Smooth muscle cell (in vitro differentiated cells): Measurements from ENCODE around the gene PITPNB. TPM values are rescaled to one million over a fixed set of nuclear protein-coding genes. Genes with fewer than 3 reads are reported as not detected.
A peak's percentile ranks its signal among the peaks of the same experiment; 100 is the strongest.

Experiments used
- DNase-seq: peaks from one replicate; lab custom pipeline; 2025; ENCODE audit not compliant: unreplicated experiment; lab: John Stamatoyannopoulos, UW
- H2AFZ ChIP-seq: fragments of 200-600 bp; sonication (generic); 2 replicates; pipeline ENCODE4 v1.6.0; 2016; ENCODE audit warnings: antibody characterized with exemption, low read depth, mild to moderate bottlenecking
- H3F3A ChIP-seq: fragments of 200-600 bp; sonication (generic); 2 replicates; pipeline ENCODE4 v1.6.0; 2017; ENCODE audit warnings: antibody characterized with exemption, low read depth
- H3K27ac ChIP-seq: fragments of 200-600 bp; sonication (generic); 2 replicates; pipeline ENCODE4 v1.5.1; 2016; ENCODE audit warnings: low read depth, mild to moderate bottlenecking
- H3K27me3 ChIP-seq: fragments of 200-600 bp; sonication (generic); 2 replicates; pipeline ENCODE4 v1.6.1; 2016; ENCODE audit warnings: low read depth, mild to moderate bottlenecking
- H3K36me3 ChIP-seq: fragments of 200-600 bp; sonication (generic); 2 replicates; pipeline ENCODE4 v1.5.1; 2016; ENCODE audit warnings: low read depth
- H3K4me1 ChIP-seq: fragments of 200-600 bp; sonication (generic); 2 replicates; pipeline ENCODE4 v1.5.1; 2016; ENCODE audit warnings: low read depth
- H3K4me2 ChIP-seq: fragments of 200-600 bp; sonication (generic); 2 replicates; pipeline ENCODE4 v1.6.0; 2016; ENCODE audit warnings: mild to moderate bottlenecking
- H3K4me3 ChIP-seq: fragments of 200-600 bp; sonication (generic); 2 replicates; pipeline ENCODE4 v1.5.1; 2016; ENCODE audit warnings: mild to moderate bottlenecking
- H3K79me2 ChIP-seq: fragments of 200-600 bp; sonication (generic); 2 replicates; pipeline ENCODE4 v1.6.0; 2016; ENCODE audit warnings: low read depth, mild to moderate bottlenecking
- H3K9ac ChIP-seq: fragments of 200-600 bp; sonication (generic); 2 replicates; pipeline ENCODE4 v1.6.0; 2016; ENCODE audit warnings: low read depth
- H3K9me3 ChIP-seq: fragments of 200-600 bp; sonication (generic); replicated peaks from 2 replicates; pipeline ENCODE4 v1.5.1; 2016; ENCODE audit warnings: low read depth
- H4K20me1 ChIP-seq: fragments of 200-600 bp; sonication (generic); 2 replicates; pipeline ENCODE4 v1.6.0; 2016; ENCODE audit warnings: low read depth
- WGBS: methylation state at CpG from one replicate; pipeline ENCODE4 v1.1.7; 2016; ENCODE audit warnings: low lambda C conversion rate; 5-methylcytosine and 5-hydroxymethylcytosine counted together
- polyA plus RNA-seq: library from polyadenylated mRNA; unstranded; fragments of >200 nt; fragmentation: Nextera tagmentation; extraction: Ambion mirVana; gene quantifications from 2 replicates; pipeline ENCODE4 v1.2.1, GENCODE V29; 2016
- total RNA-seq: library from RNA; depleted of rRNA; stranded (reverse); fragments of >200 nt; gene quantifications from 2 replicates; pipeline ENCODE4 v1.2.3, GENCODE V29; 2014
- TF ChIP-seq, protein P1 (sequence below): fragments of 200-600 bp; sonication (generic); IDR thresholded peaks from 2 replicates; pipeline ENCODE4 v1.5.1; 2017; ENCODE audit warnings: borderline replicate concordance, mild to moderate bottlenecking, antibody characterized with exemption; ENCODE audit not compliant: insufficient read depth, poor library complexity, severe bottlenecking

Gene PITPNB
- total and polyA plus RNA-seq, 2 experiments from 2014 or later: 37.8 to 47.0 TPM

GRCh38 chr22:27927608-27928007 lies 8.6 kb upstream of the PITPNB start:
- H3K4me3 ChIP-seq: no peak overlapping the region
- peaks cover 32% of the 10 kb centered on the region for H3K79me2 ChIP-seq
- no peak overlapping the region for H3K27ac ChIP-seq
- TF ChIP-seq, protein P1, sequence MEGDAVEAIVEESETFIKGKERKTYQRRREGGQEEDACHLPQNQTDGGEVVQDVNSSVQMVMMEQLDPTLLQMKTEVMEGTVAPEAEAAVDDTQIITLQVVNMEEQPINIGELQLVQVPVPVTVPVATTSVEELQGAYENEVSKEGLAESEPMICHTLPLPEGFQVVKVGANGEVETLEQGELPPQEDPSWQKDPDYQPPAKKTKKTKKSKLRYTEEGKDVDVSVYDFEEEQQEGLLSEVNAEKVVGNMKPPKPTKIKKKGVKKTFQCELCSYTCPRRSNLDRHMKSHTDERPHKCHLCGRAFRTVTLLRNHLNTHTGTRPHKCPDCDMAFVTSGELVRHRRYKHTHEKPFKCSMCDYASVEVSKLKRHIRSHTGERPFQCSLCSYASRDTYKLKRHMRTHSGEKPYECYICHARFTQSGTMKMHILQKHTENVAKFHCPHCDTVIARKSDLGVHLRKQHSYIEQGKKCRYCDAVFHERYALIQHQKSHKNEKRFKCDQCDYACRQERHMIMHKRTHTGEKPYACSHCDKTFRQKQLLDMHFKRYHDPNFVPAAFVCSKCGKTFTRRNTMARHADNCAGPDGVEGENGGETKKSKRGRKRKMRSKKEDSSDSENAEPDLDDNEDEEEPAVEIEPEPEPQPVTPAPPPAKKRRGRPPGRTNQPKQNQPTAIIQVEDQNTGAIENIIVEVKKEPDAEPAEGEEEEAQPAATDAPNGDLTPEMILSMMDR: no peak
- H3K4me2 ChIP-seq: no peak overlapping the region
- H3K4me1 ChIP-seq: peaks cover 10% of the 10 kb centered on the region
- 97% methylated on average over 1 of the region's 1 CpG for WGBS
- H2AFZ ChIP-seq: no peak overlapping the region
- H3K36me3 ChIP-seq: no peaks in the 10 kb centered on the region
- H4K20me1 ChIP-seq: no peaks in the 10 kb centered on the region
- H3K9me3 ChIP-seq: no peaks in the 10 kb centered on the region
- no peak overlapping the region for H3K9ac ChIP-seq
- peaks cover 19% of the 10 kb centered on the region for H3F3A ChIP-seq
- no peaks in the 10 kb centered on the region for H3K27me3 ChIP-seq
- no peak for DNase-seq

DNA sequence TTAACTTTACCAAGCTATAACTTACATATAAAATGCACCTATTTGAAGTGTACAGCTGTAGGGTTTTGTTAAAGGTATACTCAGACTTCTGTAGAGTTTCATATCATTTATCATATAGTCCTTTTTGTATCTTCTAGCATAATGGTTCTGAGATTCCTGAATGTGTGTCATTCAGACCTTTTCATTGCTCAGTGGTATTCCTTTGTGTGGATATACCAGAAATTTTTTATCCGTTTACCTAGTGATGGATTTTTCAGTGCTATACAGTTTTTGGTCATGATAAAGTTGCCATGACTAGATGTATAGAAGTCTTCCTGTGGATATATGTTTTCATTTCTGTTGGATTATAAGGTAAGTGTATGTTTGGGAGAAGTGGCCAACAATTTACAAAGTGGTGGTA lies 6.3 kb upstream of the PITPNB start:
- H3K79me2 ChIP-seq: peaks cover 50% of the 10 kb centered on the region

DNA sequence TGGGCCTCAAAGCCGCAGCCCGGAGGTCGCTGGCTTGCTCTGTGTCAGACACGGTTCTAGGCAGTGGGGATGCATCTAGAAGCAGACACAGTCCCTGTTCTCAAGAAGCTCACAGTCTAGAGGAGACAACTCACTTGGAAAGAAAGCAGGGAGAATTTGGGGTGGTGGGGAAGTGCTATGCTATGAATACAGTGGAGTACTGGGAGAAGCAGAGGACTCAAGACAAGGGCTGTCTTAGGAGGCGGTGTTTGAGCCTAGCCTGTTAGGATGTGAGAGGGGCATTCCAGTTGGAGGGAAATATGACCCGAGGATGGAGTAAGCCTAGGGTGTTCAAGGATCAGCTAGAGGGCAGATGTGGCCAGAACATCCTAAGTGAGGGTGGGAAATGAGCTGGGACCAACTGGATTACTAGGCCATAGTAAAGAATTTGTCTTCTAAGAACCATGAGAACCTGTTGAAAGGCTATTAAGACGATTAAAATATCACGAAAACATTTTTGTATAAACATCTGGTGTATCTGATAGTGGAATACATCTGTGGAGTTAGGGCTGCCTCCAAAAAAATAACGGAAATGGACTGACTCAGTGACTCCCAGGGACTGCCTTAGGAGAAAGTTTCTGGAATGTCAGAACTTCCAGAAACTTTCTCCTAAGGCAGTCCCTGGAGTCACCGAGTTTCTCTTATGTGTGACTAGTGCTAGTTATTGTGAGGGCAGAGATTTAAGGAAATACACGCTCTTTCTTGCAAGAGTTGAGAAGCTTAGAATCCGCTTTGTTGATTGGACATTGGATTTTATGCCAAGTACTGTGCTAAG lies 1.1 kb upstream of the PITPNB start:
- Histone ChIP-seq H3K4me2 (peak overlapping the region; percentile 94), H3K27ac (peak overlapping the region; percentile 99), H3K27me3 (no peaks in the 10 kb centered on the region), H3F3A (peaks cover 25% of the 10 kb centered on the region), H4K20me1 (peaks cover 35% of the 10 kb centered on the region), H3K36me3 (no peaks in the 10 kb centered on the region), H3K79me2 (peaks cover 73% of the 10 kb centered on the region), H3K4me1 (peaks cover 33% of the 10 kb centered on the region), H3K9me3 (no peaks in the 10 kb centered on the region), H3K4me3 (peak overlapping the region; percentile 81), H3K9ac (peak overlapping the region; percentile 96), H2AFZ (peak overlapping the region; percentile 78)
- DNase-seq: peak; percentile 42
- TF ChIP-seq, protein P1: no peak
- 12% methylated on average over 12 of the region's 12 CpGs for WGBS

More for the DNA sequence above, 6.3 kb upstream of the PITPNB start:
- 94% methylated on average over 1 of the region's 1 CpG for WGBS
- Histone ChIP-seq H3K36me3 (no peaks in the 10 kb centered on the region), H3K27ac (no peak overlapping the region), H3K9ac (no peak overlapping the region), H3K4me2 (no peak overlapping the region), H3K4me3 (no peak overlapping the region), H4K20me1 (no peaks in the 10 kb centered on the region), H3K9me3 (no peaks in the 10 kb centered on the region), H2AFZ (no peak overlapping the region), H3K27me3 (no peaks in the 10 kb centered on the region), H3F3A (peaks cover 23% of the 10 kb centered on the region), H3K4me1 (peaks cover 12% of the 10 kb centered on the region)
- TF ChIP-seq, protein P1: no peak
- DNase-seq: no peak
